ENCODE measurements around the gene MROH2B.

Gene MROH2B

GRCh38 chr5:41071242-41071641 lies at the start of gene MROH2B:
MROH2B (minus strand) TSS chr5:41071342; CDS start chr5:41070852, 490 bp downstream.
- DNase-seq (ENCODE audit: low read depth): no peak

- no peak for DNase-seq (ENCODE audit: low read depth)
Observed at GRCh38 chr5:41120600-41120999, 49.5 kb upstream of the MROH2B start.

GRCh38 chr5:41118177-41118576 lies 47.0 kb upstream of the MROH2B start:
- no peak for DNase-seq (ENCODE audit: low read depth)

GRCh38 chr5:41115281-41115680 lies 44.1 kb upstream of the MROH2B start:
- no peak for DNase-seq (ENCODE audit: low read depth)

GRCh38 chr5:41112486-41113455 lies 41.6 kb upstream of the MROH2B start:
- no peak for DNase-seq (ENCODE audit: low read depth)

GRCh38 chr5:41109186-41109585 lies 38.0 kb upstream of the MROH2B start:
- no peak for DNase-seq (ENCODE audit: low read depth)

- no peak for DNase-seq (ENCODE audit: low read depth)
Observed at GRCh38 chr5:41102341-41102740, 31.2 kb upstream of the MROH2B start.

- no peak for DNase-seq (ENCODE audit: low read depth)
Observed at GRCh38 chr5:41097642-41098041, 26.5 kb upstream of the MROH2B start.

GRCh38 chr5:41095324-41096101 lies 24.4 kb upstream of the MROH2B start:
- DNase-seq (ENCODE audit: low read depth): no peak

- DNase-seq (ENCODE audit: low read depth): no peak
Observed at GRCh38 chr5:41094871-41095270, 23.7 kb upstream of the MROH2B start.

GRCh38 chr5:41093803-41094202 lies 22.7 kb upstream of the MROH2B start:
- no peak for DNase-seq (ENCODE audit: low read depth)

GRCh38 chr5:41087461-41087860 lies 16.3 kb upstream of the MROH2B start:
- no peak for DNase-seq (ENCODE audit: low read depth)

- no peak for DNase-seq (ENCODE audit: low read depth)
Observed at GRCh38 chr5:41083306-41083705, 12.2 kb upstream of the MROH2B start.

- no peak for DNase-seq (ENCODE audit: low read depth)
Observed at GRCh38 chr5:41071975-41072374, 833 bp upstream of the MROH2B start.

GRCh38 chr5:41067714-41068568 lies 3.2 kb downstream of the MROH2B start:
- no peak for DNase-seq (ENCODE audit: low read depth)

GRCh38 chr5:41065691-41066335 lies 5.3 kb downstream of the MROH2B start:
- DNase-seq (ENCODE audit: low read depth): no peak

- no peak for DNase-seq (ENCODE audit: low read depth)
Observed at GRCh38 chr5:41057940-41058339, 13.2 kb downstream of the MROH2B start.

- no peak for DNase-seq (ENCODE audit: low read depth)
Observed at GRCh38 chr5:41057231-41057630, 13.9 kb downstream of the MROH2B start.

GRCh38 chr5:41048986-41049385 lies 22.2 kb downstream of the MROH2B start:
- no peak for DNase-seq (ENCODE audit: low read depth)

- DNase-seq (ENCODE audit: low read depth): no peak
Observed at GRCh38 chr5:41043109-41043747, 27.9 kb downstream of the MROH2B start.

- no peak for DNase-seq (ENCODE audit: low read depth)
Observed at GRCh38 chr5:41032973-41033372, 38.2 kb downstream of the MROH2B start.

Data from activated T-helper 1 cell treated with Interleukin-2 at 50 U/mL for 16 hours (primary cell).